Keratinocyte (primary cell): ENCODE data around the gene TPO.

ENCODE experiments used
- EZH2 ChIP-seq: IDR thresholded peaks from one replicate; pipeline ENCODE4 v1.6.1; 2012; ENCODE audit warnings: inconsistent platforms, mild to moderate bottlenecking, low read length, moderate library complexity
- TF ChIP-seq, protein P1 (sequence below), 3 experiments: IDR thresholded peaks in 1 of 3; conservative IDR thresholded peaks in 1 of 3; optimal IDR thresholded peaks in 1 of 3; 2 replicates in 2 of 3; 3 replicates in 1 of 3; pipeline versions ENCODE3 to v1.5.1; 2011; ENCODE audit warnings: low read length in 3 of 3, mild to moderate bottlenecking in 3 of 3, moderate library complexity in 2 of 3, control low read depth in 1 of 3, inconsistent platforms in 1 of 3; ENCODE audit not compliant: insufficient read depth in 2 of 3; ENCODE audit errors: extremely low read depth in 1 of 3

DNA sequence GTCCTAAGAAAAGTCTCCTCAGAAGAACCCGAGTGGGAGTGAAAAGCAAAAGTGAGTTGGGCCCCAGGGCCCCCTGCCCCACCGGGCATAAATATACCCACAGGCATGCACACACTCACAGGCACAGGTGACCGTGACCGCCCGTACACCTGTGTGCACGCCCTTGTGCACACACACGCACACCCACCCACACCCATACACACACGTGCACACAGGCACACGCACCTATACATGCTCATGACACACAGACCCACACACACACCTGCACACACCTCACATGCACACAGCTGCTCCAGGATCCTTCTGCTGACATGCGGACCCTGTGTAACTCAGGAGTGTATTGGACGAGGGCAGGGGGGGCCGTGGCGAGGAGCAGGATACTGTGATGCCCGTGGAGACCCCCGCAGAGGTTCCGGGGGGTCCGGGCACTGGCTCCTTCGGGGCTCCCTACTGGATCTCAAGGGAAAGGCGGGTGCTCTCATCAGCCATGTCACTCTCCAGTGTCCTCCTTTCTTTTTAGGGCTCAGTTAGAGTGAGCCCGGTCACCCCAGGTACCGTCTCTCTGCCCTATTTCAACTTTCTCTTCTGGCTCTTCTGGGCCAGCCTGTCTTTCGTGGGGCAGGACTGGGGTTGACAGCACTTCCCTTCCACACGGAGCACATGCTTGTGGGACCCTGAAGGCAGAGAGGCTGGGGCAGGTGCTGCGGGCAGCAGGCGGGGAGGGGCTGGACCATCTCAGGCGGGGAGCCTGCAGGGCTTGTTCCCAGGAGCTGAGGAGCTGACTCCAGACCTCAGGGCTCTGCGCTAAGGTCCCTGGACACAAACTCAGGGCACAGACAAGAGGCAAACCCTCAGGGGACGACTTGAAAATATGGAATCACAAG is 48.5 kb downstream of the TPO start:
- TF ChIP-seq, protein P1, sequence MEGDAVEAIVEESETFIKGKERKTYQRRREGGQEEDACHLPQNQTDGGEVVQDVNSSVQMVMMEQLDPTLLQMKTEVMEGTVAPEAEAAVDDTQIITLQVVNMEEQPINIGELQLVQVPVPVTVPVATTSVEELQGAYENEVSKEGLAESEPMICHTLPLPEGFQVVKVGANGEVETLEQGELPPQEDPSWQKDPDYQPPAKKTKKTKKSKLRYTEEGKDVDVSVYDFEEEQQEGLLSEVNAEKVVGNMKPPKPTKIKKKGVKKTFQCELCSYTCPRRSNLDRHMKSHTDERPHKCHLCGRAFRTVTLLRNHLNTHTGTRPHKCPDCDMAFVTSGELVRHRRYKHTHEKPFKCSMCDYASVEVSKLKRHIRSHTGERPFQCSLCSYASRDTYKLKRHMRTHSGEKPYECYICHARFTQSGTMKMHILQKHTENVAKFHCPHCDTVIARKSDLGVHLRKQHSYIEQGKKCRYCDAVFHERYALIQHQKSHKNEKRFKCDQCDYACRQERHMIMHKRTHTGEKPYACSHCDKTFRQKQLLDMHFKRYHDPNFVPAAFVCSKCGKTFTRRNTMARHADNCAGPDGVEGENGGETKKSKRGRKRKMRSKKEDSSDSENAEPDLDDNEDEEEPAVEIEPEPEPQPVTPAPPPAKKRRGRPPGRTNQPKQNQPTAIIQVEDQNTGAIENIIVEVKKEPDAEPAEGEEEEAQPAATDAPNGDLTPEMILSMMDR (optimal IDR thresholded peaks at IDR 0.05 in 1 of 3, IDR thresholded peaks at IDR 0.05 in 1 of 3, conservative IDR thresholded peaks at IDR 0.05 in 1 of 3; ENCODE audit: extremely low read depth in 1 of 3, insufficient read depth in 2 of 3, low read length in 3 of 3) = no peak
- no peak for TF ChIP-seq EZH2
